IgD-negative memory B cell (primary cell): ENCODE measurements around the gene PHKB. TPM values are rescaled to one million over a fixed set of nuclear protein-coding genes. Genes with fewer than 3 reads are reported as not detected.

Experiments used
- H3K27ac Mint-ChIP-seq, 3 donors: one replicate each; pipeline ENCODE4 v1.8.0; 2020 to 2022; ENCODE audit warnings: mild to moderate bottlenecking in 3 of 3, mixed read lengths in 3 of 3, moderate library complexity in 1 of 3
- H3K27me3 Mint-ChIP-seq: one replicate; pipeline ENCODE4 v1.8.0; 2021; ENCODE audit warnings: mixed read lengths
- H3K36me3 Mint-ChIP-seq: one replicate; pipeline ENCODE4 v1.8.0; 2020; ENCODE audit warnings: mild to moderate bottlenecking, mixed read lengths
- H3K4me1 Mint-ChIP-seq, 3 donors: one replicate each; pipeline ENCODE4 v1.8.0; 2020 to 2022; ENCODE audit warnings: mixed read lengths in 3 of 3, mild to moderate bottlenecking in 1 of 3
- H3K4me3 Mint-ChIP-seq, 4 donors: one replicate each; pipeline ENCODE4 v1.8.0; 2020 to 2022; ENCODE audit warnings: mild to moderate bottlenecking in 4 of 4, mixed read lengths in 4 of 4, moderate library complexity in 3 of 4
- H3K9me3 Mint-ChIP-seq, 3 donors: one replicate each; pipeline ENCODE4 v1.8.0; 2020 to 2021; ENCODE audit warnings: mixed read lengths in 3 of 3, mild to moderate bottlenecking in 1 of 3
- polyA plus RNA-seq: library from polyadenylated mRNA; unstranded; fragments of 300-500 nt; fragmentation: Illumina TruSeq; gene quantifications from one replicate; pipeline ENCODE4 v1.2.3, GENCODE V29; 2021

Gene PHKB
- polyA plus RNA-seq, 1 donor from 2014 or later: 52.2 TPM

GRCh38 chr16:47626246-47626645 lies 165.1 kb downstream of the PHKB start:
- H3K9me3 Mint-ChIP-seq: peaks cover 0 to 3% (median 0%) of the 10 kb centered on the region in 3 donors
- H3K4me3 Mint-ChIP-seq: no peak overlapping the region
- H3K4me1 Mint-ChIP-seq: peaks cover 7 to 14% (median 11%) of the 10 kb centered on the region in 3 donors
- H3K27ac Mint-ChIP-seq: no peak overlapping the region
- peaks cover 19% of the 10 kb centered on the region for H3K36me3 Mint-ChIP-seq
- H3K27me3 Mint-ChIP-seq: no peaks in the 10 kb centered on the region

DNA sequence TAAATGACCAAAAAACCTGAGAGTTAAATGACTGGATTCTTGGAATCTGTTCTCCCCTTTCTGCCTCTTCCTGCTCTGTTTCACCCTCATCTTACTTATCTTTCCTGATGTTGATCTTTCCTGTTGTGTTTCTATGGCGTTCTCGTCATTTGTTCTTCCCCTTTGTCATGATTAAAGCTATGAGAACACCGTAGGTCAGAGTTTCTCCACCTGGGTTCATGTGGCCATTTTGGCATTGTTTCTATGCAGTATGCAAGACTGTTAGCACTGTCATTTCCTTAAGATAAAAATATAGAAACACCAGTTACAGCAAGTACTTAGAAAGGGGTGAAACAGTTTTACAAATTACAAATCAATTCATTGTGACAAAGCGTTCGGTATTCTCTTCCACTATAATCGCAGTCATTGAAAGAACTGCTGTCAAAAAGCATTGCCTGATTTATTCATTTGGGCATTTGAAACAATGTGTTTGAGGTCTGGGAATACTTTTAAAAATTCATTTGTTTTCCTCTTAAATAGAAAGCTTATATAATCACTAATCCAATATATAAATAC lies 166.0 kb downstream of the PHKB start:
- H3K27me3 Mint-ChIP-seq: no peaks in the 10 kb centered on the region
- peaks cover 0 to 3% (median 0%) of the 10 kb centered on the region in 3 donors for H3K9me3 Mint-ChIP-seq
- no peak overlapping the region for H3K4me3 Mint-ChIP-seq
- peaks cover 18% of the 10 kb centered on the region for H3K36me3 Mint-ChIP-seq
- peak overlapping the region in 1 of 3 donors; percentile 18 for H3K27ac Mint-ChIP-seq
- peaks cover 9 to 13% (median 10%) of the 10 kb centered on the region in 3 donors for H3K4me1 Mint-ChIP-seq

DNA sequence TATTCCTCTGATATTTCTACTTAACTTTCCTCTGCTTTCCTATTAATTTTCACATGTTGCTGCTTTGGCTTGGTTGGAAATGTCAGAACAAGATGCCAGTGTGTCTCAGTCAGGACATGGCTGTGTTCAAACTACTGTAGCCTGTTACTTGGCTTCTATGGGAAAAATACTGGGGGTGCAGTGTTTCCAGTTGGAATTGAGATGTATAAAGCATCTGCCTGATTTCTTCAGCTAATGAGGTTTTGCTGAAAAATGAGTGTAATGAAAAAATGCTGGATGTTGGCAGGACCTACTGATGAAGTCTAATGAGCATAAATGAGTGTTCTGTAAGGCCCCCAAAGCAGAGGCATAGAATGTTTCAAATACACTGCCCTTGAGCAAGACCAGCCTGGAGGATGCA lies 166.6 kb downstream of the PHKB start:
- no peaks in the 10 kb centered on the region for H3K27me3 Mint-ChIP-seq
- H3K27ac Mint-ChIP-seq: no peak overlapping the region
- H3K4me3 Mint-ChIP-seq: no peak overlapping the region
- peaks cover 5 to 8% (median 7%) of the 10 kb centered on the region in 3 donors for H3K4me1 Mint-ChIP-seq
- peaks cover 0 to 3% (median 0%) of the 10 kb centered on the region in 3 donors for H3K9me3 Mint-ChIP-seq
- peaks cover 16% of the 10 kb centered on the region for H3K36me3 Mint-ChIP-seq

DNA sequence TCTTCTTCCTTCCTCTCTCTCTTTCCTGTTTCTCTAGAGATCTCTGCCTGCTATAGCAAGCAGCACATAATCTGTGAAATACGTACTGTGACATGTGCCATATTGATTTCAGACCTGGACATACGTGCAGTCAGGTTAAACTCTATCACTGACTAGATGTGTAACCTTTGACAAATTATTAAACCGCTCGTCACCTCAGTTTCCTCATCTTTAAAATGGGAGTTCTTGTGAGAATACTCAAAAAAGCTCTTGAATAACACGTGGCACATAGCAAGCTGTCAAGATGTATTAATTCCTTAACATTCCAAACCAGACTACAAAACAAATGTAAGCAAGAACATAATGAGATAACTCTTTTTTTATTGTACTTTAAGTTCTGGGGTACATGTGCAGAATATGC lies 170.0 kb downstream of the PHKB start:
- H3K9me3 Mint-ChIP-seq: peaks cover 0 to 3% (median 0%) of the 10 kb centered on the region in 3 donors
- H3K27ac Mint-ChIP-seq: no peak overlapping the region
- peaks cover 3 to 5% (median 4%) of the 10 kb centered on the region in 3 donors for H3K4me1 Mint-ChIP-seq
- peaks cover 22% of the 10 kb centered on the region for H3K36me3 Mint-ChIP-seq
- H3K27me3 Mint-ChIP-seq: no peaks in the 10 kb centered on the region
- no peak overlapping the region for H3K4me3 Mint-ChIP-seq

DNA sequence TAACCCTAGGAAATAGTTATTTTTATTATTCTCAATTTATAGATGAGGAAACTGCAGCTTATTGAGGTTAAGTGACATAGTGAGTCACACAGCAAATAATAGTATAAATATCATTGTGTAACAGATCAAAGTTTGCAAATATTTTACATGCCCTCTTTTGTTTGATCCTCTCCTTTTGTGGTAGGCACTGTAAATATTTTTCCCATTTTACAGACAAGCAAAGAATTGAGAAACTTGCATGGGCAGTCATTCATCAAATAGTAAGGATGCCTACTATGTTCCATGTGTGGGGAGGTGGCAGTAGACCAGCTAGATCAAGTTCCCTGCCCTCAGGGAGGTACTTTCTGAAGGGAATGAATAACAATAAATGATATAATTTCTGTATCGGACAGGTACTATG lies 173.0 kb downstream of the PHKB start:
- Mint-ChIP-seq H3K4me1 (peaks cover 2 to 5% (median 3%) of the 10 kb centered on the region in 3 donors), H3K4me3 (no peak overlapping the region), H3K36me3 (peaks cover 17% of the 10 kb centered on the region), H3K9me3 (peaks cover 0 to 3% (median 0%) of the 10 kb centered on the region in 3 donors), H3K27me3 (no peaks in the 10 kb centered on the region), H3K27ac (no peak overlapping the region)

GRCh38 chr16:47634727-47635126 lies 173.6 kb downstream of the PHKB start:
- peaks cover 17% of the 10 kb centered on the region for H3K36me3 Mint-ChIP-seq

DNA sequence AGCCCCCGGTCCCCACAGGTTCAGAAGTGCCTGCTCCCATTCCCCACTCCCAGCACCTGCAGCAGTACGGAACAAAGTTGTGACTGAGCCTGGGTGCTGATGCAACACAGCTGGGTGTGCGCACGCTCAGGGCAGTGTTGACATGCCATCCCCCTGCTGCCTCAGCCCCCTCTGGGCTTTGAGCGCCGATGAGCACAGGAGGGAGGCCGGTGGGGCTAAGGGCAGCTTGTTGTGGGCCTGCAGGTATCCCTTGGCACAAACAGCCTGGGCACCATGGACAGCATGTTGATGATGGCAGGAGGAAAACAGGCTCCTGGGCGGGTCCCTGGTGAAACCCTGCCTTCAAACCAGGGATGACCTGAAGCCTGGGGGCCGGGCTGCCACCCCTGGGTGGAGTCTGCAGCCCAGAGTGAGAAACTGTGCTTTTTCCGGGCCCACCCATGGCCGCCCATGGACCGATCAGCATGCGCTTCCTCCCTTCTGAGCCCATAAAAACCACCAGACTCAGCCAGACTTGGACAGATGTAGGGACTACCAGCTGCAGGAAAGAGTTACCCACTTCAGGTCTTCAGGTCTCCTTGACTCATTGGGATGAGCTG lies 175.5 kb downstream of the PHKB start:
- no peaks in the 10 kb centered on the region for H3K27me3 Mint-ChIP-seq
- peaks cover 2 to 5% (median 3%) of the 10 kb centered on the region in 3 donors for H3K4me1 Mint-ChIP-seq
- H3K9me3 Mint-ChIP-seq: no peaks in the 10 kb centered on the region
- H3K27ac Mint-ChIP-seq: no peak overlapping the region
- peaks cover 15% of the 10 kb centered on the region for H3K36me3 Mint-ChIP-seq
- H3K4me3 Mint-ChIP-seq: no peak overlapping the region

More at GRCh38 chr16:47634727-47635126, 173.6 kb downstream of the PHKB start:
- Mint-ChIP-seq H3K9me3 (peaks cover 0 to 3% (median 0%) of the 10 kb centered on the region in 3 donors), H3K4me3 (no peak overlapping the region), H3K27me3 (no peaks in the 10 kb centered on the region), H3K4me1 (peaks cover 2 to 5% (median 3%) of the 10 kb centered on the region in 3 donors), H3K27ac (peak overlapping the region in 1 of 3 donors; percentile 11)

DNA sequence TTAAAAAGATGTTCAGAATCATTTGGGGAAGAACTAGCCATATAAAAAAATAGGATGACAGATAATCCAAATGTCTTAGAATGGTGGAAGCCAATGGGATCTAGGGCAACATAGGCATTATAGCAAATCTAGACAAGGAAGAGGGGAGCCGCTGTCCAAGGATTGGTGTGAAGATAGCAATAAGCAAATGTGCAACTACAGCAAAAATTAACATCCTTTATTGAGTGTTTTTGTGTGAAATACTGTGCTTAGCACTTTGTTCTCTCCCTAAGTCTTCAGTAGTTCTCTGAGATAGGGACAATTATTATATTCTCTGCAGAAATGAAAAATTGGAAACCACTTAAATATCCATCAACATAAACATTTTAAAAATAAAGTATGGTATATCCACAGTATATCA lies 177.0 kb downstream of the PHKB start:
- H3K27me3 Mint-ChIP-seq: no peaks in the 10 kb centered on the region
- H3K27ac Mint-ChIP-seq: no peak overlapping the region
- H3K4me1 Mint-ChIP-seq: peaks cover 0 to 3% (median 3%) of the 10 kb centered on the region in 3 donors
- peaks cover 19% of the 10 kb centered on the region for H3K36me3 Mint-ChIP-seq
- H3K9me3 Mint-ChIP-seq: no peaks in the 10 kb centered on the region
- H3K4me3 Mint-ChIP-seq: no peak overlapping the region

DNA sequence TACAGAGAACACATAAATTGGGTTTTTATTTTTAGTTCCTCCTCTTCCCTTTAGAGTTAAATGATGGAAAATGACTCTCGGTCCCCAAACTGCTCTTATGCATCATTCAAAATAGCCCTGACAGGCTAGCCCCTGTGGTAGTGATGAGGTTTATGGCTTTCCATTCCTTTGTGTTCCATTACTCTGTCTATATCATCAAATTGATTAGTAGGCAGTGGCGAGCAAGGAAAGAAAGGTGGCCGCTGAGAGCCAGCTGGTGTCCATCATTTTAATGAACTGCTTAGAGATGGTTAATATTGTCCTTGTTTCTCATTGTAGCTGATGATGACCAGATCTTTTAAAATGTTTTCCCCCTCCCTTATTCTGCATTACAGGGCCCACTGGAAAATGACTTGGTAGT lies 179.5 kb downstream of the PHKB start:
- Mint-ChIP-seq H3K27me3 (no peaks in the 10 kb centered on the region), H3K27ac (no peak overlapping the region), H3K4me1 (peaks cover 0 to 3% (median 0%) of the 10 kb centered on the region in 3 donors), H3K9me3 (peaks cover 0 to 7% (median 2%) of the 10 kb centered on the region in 3 donors), H3K36me3 (peaks cover 17% of the 10 kb centered on the region), H3K4me3 (no peak overlapping the region)

GRCh38 chr16:47643323-47644000 lies 182.3 kb downstream of the PHKB start:
- no peak overlapping the region for H3K27ac Mint-ChIP-seq
- peaks cover 0 to 3% (median 0%) of the 10 kb centered on the region in 3 donors for H3K4me1 Mint-ChIP-seq
- H3K27me3 Mint-ChIP-seq: no peaks in the 10 kb centered on the region
- peaks cover 13% of the 10 kb centered on the region for H3K36me3 Mint-ChIP-seq
- H3K9me3 Mint-ChIP-seq: peaks cover 0 to 7% (median 2%) of the 10 kb centered on the region in 3 donors
- H3K4me3 Mint-ChIP-seq: no peak overlapping the region

- Mint-ChIP-seq H3K36me3 (peaks cover 16% of the 10 kb centered on the region), H3K27ac (no peak overlapping the region), H3K9me3 (peaks cover 0 to 7% (median 2%) of the 10 kb centered on the region in 3 donors), H3K4me1 (peaks cover 0 to 3% (median 0%) of the 10 kb centered on the region in 3 donors), H3K4me3 (no peak overlapping the region), H3K27me3 (no peaks in the 10 kb centered on the region)
Measured at GRCh38 chr16:47644166-47644565, 183.0 kb downstream of the PHKB start.

DNA sequence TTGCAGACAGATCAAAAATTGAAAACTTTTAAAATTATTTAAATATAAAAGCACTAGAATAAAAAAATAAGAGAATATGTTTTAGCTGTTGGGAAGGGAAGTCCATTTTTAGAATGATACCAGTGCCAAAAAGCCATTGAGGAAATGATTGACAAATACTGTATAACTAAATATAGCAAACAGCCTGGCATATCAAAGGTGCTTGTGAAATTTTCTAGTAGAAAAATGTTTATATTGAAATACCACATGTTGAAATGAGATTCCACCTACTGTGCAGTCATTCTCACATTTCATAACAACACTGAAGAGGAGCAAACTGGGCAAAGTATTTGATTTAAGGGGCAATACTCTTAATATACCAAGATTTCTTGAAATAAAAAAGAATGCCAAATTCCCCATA lies 183.5 kb downstream of the PHKB start:
- peaks cover 0 to 7% (median 2%) of the 10 kb centered on the region in 3 donors for H3K9me3 Mint-ChIP-seq
- H3K36me3 Mint-ChIP-seq: peaks cover 18% of the 10 kb centered on the region
- H3K4me3 Mint-ChIP-seq: no peak overlapping the region
- H3K27me3 Mint-ChIP-seq: no peaks in the 10 kb centered on the region
- H3K4me1 Mint-ChIP-seq: peaks cover 0 to 3% (median 0%) of the 10 kb centered on the region in 3 donors
- no peak overlapping the region for H3K27ac Mint-ChIP-seq

DNA sequence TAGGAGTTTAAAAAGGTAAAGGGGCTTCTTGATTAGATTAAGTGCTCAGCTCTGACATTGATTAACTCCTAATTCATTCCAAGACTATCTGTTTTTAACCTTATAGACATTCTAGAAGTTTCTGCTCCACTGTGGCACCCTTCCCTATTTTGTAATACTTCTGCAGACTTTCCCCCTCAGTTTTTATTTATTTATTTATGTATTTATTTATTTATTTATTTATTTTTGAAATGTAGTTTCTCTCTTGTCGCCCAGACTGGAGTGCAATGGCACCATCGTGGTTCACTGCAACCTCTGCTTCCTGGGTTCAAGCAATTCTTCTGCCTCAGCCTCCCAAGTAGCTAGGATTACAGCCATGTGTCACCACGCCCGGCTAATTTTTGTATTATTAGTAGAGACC lies 185.8 kb downstream of the PHKB start:
- H3K9me3 Mint-ChIP-seq: peaks cover 0 to 7% (median 2%) of the 10 kb centered on the region in 3 donors
- H3K4me3 Mint-ChIP-seq: no peak overlapping the region
- no peak overlapping the region for H3K27ac Mint-ChIP-seq
- no peaks in the 10 kb centered on the region for H3K4me1 Mint-ChIP-seq
- peaks cover 22% of the 10 kb centered on the region for H3K36me3 Mint-ChIP-seq
- no peaks in the 10 kb centered on the region for H3K27me3 Mint-ChIP-seq

DNA sequence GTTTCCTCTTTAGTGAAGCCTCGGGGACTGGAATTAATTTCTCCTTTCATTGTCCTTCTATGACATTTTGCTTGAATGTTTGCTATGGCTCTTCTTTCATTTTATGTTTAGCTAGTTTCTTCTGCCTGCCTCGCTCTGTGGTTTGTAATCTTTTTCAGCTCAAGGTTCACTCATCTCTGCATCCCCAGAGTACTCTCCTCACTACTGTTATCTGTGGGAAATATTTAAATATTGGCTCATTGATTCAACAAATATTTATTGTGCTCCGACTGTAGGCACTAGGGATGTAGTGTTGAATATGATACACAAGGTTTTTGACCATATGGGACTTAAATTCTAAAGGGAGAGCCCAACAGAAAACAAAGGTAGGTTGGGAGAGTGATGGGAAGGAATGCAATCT lies 195.9 kb downstream of the PHKB start:
- Mint-ChIP-seq H3K27me3 (no peaks in the 10 kb centered on the region), H3K27ac (peak overlapping the region in 1 of 3 donors; percentile 1), H3K36me3 (peaks cover 33% of the 10 kb centered on the region), H3K4me1 (no peaks in the 10 kb centered on the region), H3K9me3 (peaks cover 0 to 2% (median 1%) of the 10 kb centered on the region in 3 donors), H3K4me3 (no peak overlapping the region)

- no peaks in the 10 kb centered on the region for H3K4me1 Mint-ChIP-seq
- H3K36me3 Mint-ChIP-seq: peaks cover 33% of the 10 kb centered on the region
- no peaks in the 10 kb centered on the region for H3K27me3 Mint-ChIP-seq
- H3K27ac Mint-ChIP-seq: no peak overlapping the region
- peaks cover 0 to 2% (median 1%) of the 10 kb centered on the region in 3 donors for H3K9me3 Mint-ChIP-seq
- H3K4me3 Mint-ChIP-seq: no peak overlapping the region
Measured at GRCh38 chr16:47657977-47658376, 196.8 kb downstream of the PHKB start.
